SK-N-SH treated with all-trans-retinoic acid at 6 μM for 48 hours (cell line): ENCODE measurements around the gene PMPCA.

Experiments
- ATAC-seq: fragments of 200-7000 bp; cut with Tn5 transposase; 3 replicates; pipeline ENCODE4 v1.9.1; 2020; ENCODE audit warnings: mild to moderate bottlenecking, moderate library complexity
- ARNTL ChIP-seq: fragments of 450-650 bp; formaldehyde crosslinking; IDR thresholded peaks from 2 replicates; pipeline ENCODE4 v1.5.0; 2020; ENCODE audit warnings: low read depth, mild to moderate bottlenecking, moderate library complexity, borderline replicate concordance
- BACH2 ChIP-seq: fragments of 250-450 bp; sonication (Bioruptor Pico); IDR thresholded peaks from 2 replicates; pipeline ENCODE4 v1.9.0; 2021; ENCODE audit warnings: mild to moderate bottlenecking, borderline replicate concordance
- CREB5 ChIP-seq: fragments of 250-450 bp; sonication (Bioruptor Pico); IDR thresholded peaks from 2 replicates; pipeline ENCODE4 v1.5.1; 2020; ENCODE audit warnings: low read depth, mild to moderate bottlenecking, moderate library complexity
- CSDC2 ChIP-seq: fragments of 250-450 bp; sonication (Bioruptor Pico); IDR thresholded peaks from 2 replicates; pipeline ENCODE4 v1.5.0; 2020; ENCODE audit warnings: mild to moderate bottlenecking, moderate library complexity
- CSRNP3 ChIP-seq: fragments of 250-450 bp; sonication (Bioruptor Pico); IDR thresholded peaks from 2 replicates; pipeline ENCODE4 v1.5.1; 2021; ENCODE audit warnings: mild to moderate bottlenecking, moderate library complexity
- ESRRG ChIP-seq: fragments of 250-450 bp; sonication (Bioruptor Pico); IDR thresholded peaks from 2 replicates; pipeline ENCODE4 v1.6.1; 2021; ENCODE audit warnings: mild to moderate bottlenecking
- GLIS3 ChIP-seq: fragments of 250-450 bp; sonication (Bioruptor Pico); IDR thresholded peaks from 2 replicates; pipeline ENCODE4 v1.5.0; 2020; ENCODE audit warnings: mild to moderate bottlenecking, moderate library complexity
- OSR1 ChIP-seq: fragments of 250-450 bp; sonication (Bioruptor Pico); IDR thresholded peaks from 2 replicates; pipeline ENCODE4 v1.8.0; 2022; ENCODE audit warnings: moderate library complexity, mild to moderate bottlenecking, inconsistent platforms
- PATZ1 ChIP-seq: fragments of 250-450 bp; sonication (Bioruptor Pico); IDR thresholded peaks from 2 replicates; pipeline ENCODE4 v1.8.0; 2020; ENCODE audit warnings: mild to moderate bottlenecking, moderate library complexity, borderline replicate concordance
- PPARA ChIP-seq: fragments of 250-450 bp; sonication (Bioruptor Pico); IDR thresholded peaks from 2 replicates; pipeline ENCODE4 v1.5.0; 2020; ENCODE audit warnings: mild to moderate bottlenecking, borderline replicate concordance
- RARB ChIP-seq: fragments of 250-450 bp; sonication (Bioruptor Pico); IDR thresholded peaks from 2 replicates; pipeline ENCODE4 v1.8.0; 2021; ENCODE audit warnings: mild to moderate bottlenecking, moderate library complexity
- SNAI2 ChIP-seq: fragments of 250-450 bp; sonication (Bioruptor Pico); IDR thresholded peaks from 2 replicates; pipeline ENCODE4 v1.5.0; 2020; ENCODE audit warnings: mild to moderate bottlenecking, moderate library complexity
- TCF4 ChIP-seq: fragments of 250-450 bp; sonication (Bioruptor Pico); IDR thresholded peaks from 2 replicates; pipeline ENCODE4 v1.8.0; 2021; ENCODE audit warnings: mild to moderate bottlenecking, moderate library complexity, borderline replicate concordance
- TSHZ2 ChIP-seq: fragments of 250-450 bp; sonication (Bioruptor Pico); IDR thresholded peaks from 2 replicates; pipeline ENCODE4 v1.5.0; 2020; ENCODE audit warnings: mild to moderate bottlenecking, moderate library complexity
- ZC3H10 ChIP-seq: fragments of 250-450 bp; sonication (Bioruptor Pico); IDR thresholded peaks from 2 replicates; pipeline ENCODE4 v1.5.1; 2021; ENCODE audit warnings: mild to moderate bottlenecking, moderate library complexity
- ZFP3 ChIP-seq: fragments of 250-450 bp; sonication (Bioruptor Pico); IDR thresholded peaks from 2 replicates; pipeline ENCODE4 v1.5.0; 2020; ENCODE audit warnings: mild to moderate bottlenecking, moderate library complexity
- ZFP30 ChIP-seq: fragments of 450-650 bp; formaldehyde crosslinking; IDR thresholded peaks from 2 replicates; pipeline ENCODE4 v1.5.0; 2022; ENCODE audit warnings: mild to moderate bottlenecking, moderate library complexity
- ZNF565 ChIP-seq: fragments of 450-650 bp; formaldehyde crosslinking; conservative IDR thresholded peaks from 2 replicates; pipeline ENCODE4 v1.5.0; 2020; ENCODE audit warnings: low read depth, mild to moderate bottlenecking, moderate library complexity
- ZNF70 ChIP-seq: fragments of 450-650 bp; formaldehyde crosslinking; IDR thresholded peaks from 2 replicates; pipeline ENCODE4 v1.5.0; 2020; ENCODE audit warnings: mild to moderate bottlenecking, moderate library complexity
- ZNF8 ChIP-seq: fragments of 450-650 bp; formaldehyde crosslinking; IDR thresholded peaks from 2 replicates; pipeline ENCODE4 v1.5.0; 2020; ENCODE audit warnings: mild to moderate bottlenecking, moderate library complexity

Gene PMPCA

GRCh38 chr9:136395020-136395340 lies 15.5 kb upstream of the PMPCA start:
- no peak for TF ChIP-seq ESRRG (CRISPR knock-in tag)
- TF ChIP-seq ZNF8 (CRISPR knock-in tag) = no peak
- TF ChIP-seq PATZ1 (CRISPR knock-in tag) = no peak
- TF ChIP-seq RARB = no peak
- TF ChIP-seq ZC3H10 (CRISPR knock-in tag) = no peak
- TF ChIP-seq CSDC2 (CRISPR knock-in tag) = no peak
- no peak for ATAC-seq

- TF ChIP-seq ARNTL (no peak), BACH2 (CRISPR knock-in tag) (no peak), TSHZ2 (CRISPR knock-in tag) (no peak), CSRNP3 (CRISPR knock-in tag) (no peak), ESRRG (CRISPR knock-in tag) (no peak), PPARA (CRISPR knock-in tag) (no peak), ZNF70 (CRISPR knock-in tag) (no peak), CREB5 (CRISPR knock-in tag) (no peak), TCF4 (CRISPR knock-in tag) (no peak), GLIS3 (CRISPR knock-in tag) (no peak), ZC3H10 (CRISPR knock-in tag) (no peak)
- no peak for ATAC-seq
Measured at GRCh38 chr9:136395345-136396218, 14.9 kb upstream of the PMPCA start.

- no peak for ATAC-seq
- TF ChIP-seq CSDC2 (CRISPR knock-in tag) (no peak), ZFP30 (no peak), GLIS3 (CRISPR knock-in tag) (no peak), BACH2 (CRISPR knock-in tag) (no peak), SNAI2 (CRISPR knock-in tag) (no peak), ZNF8 (CRISPR knock-in tag) (no peak), CREB5 (CRISPR knock-in tag) (no peak), TCF4 (CRISPR knock-in tag) (no peak), ZFP3 (CRISPR knock-in tag) (no peak), CSRNP3 (CRISPR knock-in tag) (no peak), TSHZ2 (CRISPR knock-in tag) (no peak), OSR1 (no peak), ZNF565 (CRISPR knock-in tag) (no peak)
Measured at GRCh38 chr9:136396219-136396515, 14.3 kb upstream of the PMPCA start.
